ENCODE data around the gene FCHSD2. TPM values are rescaled to one million over a fixed set of nuclear protein-coding genes. Genes with fewer than 3 reads are reported as not detected.

Gene FCHSD2
- total RNA-seq, 6 experiments from 2014 or later: 10.8 to 25.9 (median 17.8) TPM

DNA sequence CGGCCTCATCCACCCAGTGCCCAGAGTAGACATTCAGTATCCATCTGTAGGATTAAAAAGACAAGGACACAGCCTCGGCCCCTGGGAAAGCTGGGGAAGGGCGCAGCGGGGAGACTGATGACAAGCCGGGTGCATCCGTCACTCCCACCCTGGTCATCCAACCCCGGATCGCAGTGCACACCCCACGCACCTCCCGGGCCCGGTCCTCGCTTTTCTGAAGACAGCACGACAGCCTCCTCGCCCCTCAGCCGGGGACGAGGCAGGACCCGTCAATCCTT, 1.1 kb downstream of the FCHSD2 start:
- ATAC-seq (peak in 3 of 4 donors; percentile 1 to 9 (median 2)), DNase-seq (peak; percentile 55 to 67 (median 56))
- WGBS (ENCODE audit: insufficient coverage, low coverage, low lambda C conversion rate, missing lambda C conversion rate): 0% methylated on average over 4 of the region's 17 CpGs
- intact Hi-C loops (cut with DNase I): no loop called here
- no peaks in the 10 kb centered on the region for H3K27me3 ChIP-seq
- H3K27ac ChIP-seq: peak overlapping the region; percentile 94 to 97 (median 96)
- peaks cover 0 to 51% (median 20%) of the 10 kb centered on the region in 4 donors for H3K4me1 ChIP-seq
- no peaks in the 10 kb centered on the region for H3K36me3 ChIP-seq
- H3K9me3 ChIP-seq: no peaks in the 10 kb centered on the region
- TF ChIP-seq, protein P1, sequence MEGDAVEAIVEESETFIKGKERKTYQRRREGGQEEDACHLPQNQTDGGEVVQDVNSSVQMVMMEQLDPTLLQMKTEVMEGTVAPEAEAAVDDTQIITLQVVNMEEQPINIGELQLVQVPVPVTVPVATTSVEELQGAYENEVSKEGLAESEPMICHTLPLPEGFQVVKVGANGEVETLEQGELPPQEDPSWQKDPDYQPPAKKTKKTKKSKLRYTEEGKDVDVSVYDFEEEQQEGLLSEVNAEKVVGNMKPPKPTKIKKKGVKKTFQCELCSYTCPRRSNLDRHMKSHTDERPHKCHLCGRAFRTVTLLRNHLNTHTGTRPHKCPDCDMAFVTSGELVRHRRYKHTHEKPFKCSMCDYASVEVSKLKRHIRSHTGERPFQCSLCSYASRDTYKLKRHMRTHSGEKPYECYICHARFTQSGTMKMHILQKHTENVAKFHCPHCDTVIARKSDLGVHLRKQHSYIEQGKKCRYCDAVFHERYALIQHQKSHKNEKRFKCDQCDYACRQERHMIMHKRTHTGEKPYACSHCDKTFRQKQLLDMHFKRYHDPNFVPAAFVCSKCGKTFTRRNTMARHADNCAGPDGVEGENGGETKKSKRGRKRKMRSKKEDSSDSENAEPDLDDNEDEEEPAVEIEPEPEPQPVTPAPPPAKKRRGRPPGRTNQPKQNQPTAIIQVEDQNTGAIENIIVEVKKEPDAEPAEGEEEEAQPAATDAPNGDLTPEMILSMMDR (IDR thresholded peaks at IDR 0.05): no peak
- TF ChIP-seq POLR2A (IDR thresholded peaks at IDR 0.05): no peak
- peak overlapping the region; percentile 75 to 86 (median 84) for H3K4me3 ChIP-seq

- ATAC-seq (peak in 3 of 4 donors; percentile 5 to 25 (median 8)), DNase-seq (peak; percentile 50 to 71 (median 68))
- intact Hi-C loops (cut with DNase I): no loop called here
- Histone ChIP-seq H3K36me3 (no peaks in the 10 kb centered on the region), H3K27ac (peak overlapping the region; percentile 94 to 97 (median 96)), H3K4me1 (peaks cover 0 to 51% (median 23%) of the 10 kb centered on the region in 4 donors), H3K27me3 (no peaks in the 10 kb centered on the region), H3K4me3 (peak overlapping the region; percentile 75 to 86 (median 84)), H3K9me3 (no peaks in the 10 kb centered on the region)
- 4% methylated on average over 26 of the region's 26 CpGs for WGBS (ENCODE audit: insufficient coverage, low coverage, low lambda C conversion rate, missing lambda C conversion rate)
- TF ChIP-seq POLR2A (IDR thresholded peaks at IDR 0.05): no peak
- TF ChIP-seq, protein P1 (IDR thresholded peaks at IDR 0.05): no peak
Observed at GRCh38 chr11:73140213-73141030, 1.7 kb downstream of the FCHSD2 start.

DNA sequence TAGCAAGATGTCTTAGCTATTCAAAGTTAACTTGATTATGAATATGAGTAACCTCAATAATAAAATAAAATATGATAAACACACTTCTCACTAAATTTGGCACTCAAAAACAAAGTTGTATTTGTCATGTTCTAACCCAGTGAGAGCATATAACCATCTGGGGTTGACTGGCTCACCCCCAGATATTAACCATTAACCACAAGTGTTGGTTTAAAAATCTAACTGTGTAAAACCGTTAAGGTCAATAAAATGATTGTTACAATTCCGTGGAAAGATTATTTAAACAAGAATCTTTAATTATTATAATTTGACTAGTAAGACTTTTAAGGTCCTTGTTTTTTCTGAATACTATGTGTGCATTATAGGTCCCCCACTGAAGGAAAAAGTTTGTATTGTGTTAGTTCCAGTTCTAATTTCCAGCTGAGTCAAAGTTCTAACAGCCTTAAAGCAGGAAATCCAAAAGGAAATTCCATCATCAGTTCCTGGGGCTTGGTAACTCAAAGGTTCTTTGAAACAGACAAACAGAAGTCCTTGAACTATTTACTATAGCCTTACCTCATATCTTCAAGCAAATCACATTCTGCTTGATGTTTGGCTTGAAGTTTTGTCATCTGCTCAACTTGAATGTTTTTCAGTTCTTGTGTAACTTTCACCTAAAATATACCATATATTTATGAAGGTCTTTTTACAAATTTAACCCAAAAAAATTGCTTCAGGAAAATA, 2.5 kb downstream of the FCHSD2 start:
- Histone ChIP-seq H3K9me3 (no peaks in the 10 kb centered on the region), H3K27me3 (no peaks in the 10 kb centered on the region), H3K4me1 (peaks cover 0 to 51% (median 23%) of the 10 kb centered on the region in 4 donors), H3K36me3 (no peaks in the 10 kb centered on the region), H3K4me3 (peak overlapping the region; percentile 75 to 86 (median 84)), H3K27ac (peak overlapping the region; percentile 94 to 97 (median 96))
- DNase-seq (no peak), ATAC-seq (peak in 1 of 4 donors; percentile 4)
- intact Hi-C loops (cut with DNase I): no loop called here
- TF ChIP-seq POLR2A (IDR thresholded peaks at IDR 0.05): no peak
- TF ChIP-seq, protein P1 (IDR thresholded peaks at IDR 0.05): no peak
- 7% methylated on average over 2 of the region's 2 CpGs for WGBS (ENCODE audit: insufficient coverage, low coverage, low lambda C conversion rate, missing lambda C conversion rate)

DNA sequence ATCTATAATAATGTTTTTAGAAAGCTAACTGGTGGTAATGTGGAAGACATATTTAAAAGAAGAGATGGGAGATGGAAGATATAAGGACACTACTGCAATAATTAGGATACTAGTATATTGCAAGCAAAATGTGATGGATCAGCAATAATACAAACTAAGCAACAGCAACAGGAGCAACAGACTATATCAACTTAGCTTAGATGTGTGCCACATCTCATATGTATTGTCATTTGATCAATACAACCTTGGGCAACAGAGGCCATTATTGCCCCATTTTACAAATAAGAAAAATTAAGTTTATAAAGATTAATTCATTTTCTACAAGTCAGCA, 4.2 kb downstream of the FCHSD2 start:
- DNase-seq (no peak), ATAC-seq (no peak)
- Histone ChIP-seq H3K27ac (peak overlapping the region in 1 of 3 donors; percentile 97), H3K36me3 (peaks cover 0 to 7% (median 0%) of the 10 kb centered on the region in 4 donors), H3K9me3 (no peaks in the 10 kb centered on the region), H3K4me1 (peaks cover 0 to 41% (median 20%) of the 10 kb centered on the region in 4 donors), H3K4me3 (no peak overlapping the region), H3K27me3 (no peaks in the 10 kb centered on the region)
- intact Hi-C loops (cut with DNase I): no loop called here
- TF ChIP-seq POLR2A (IDR thresholded peaks at IDR 0.05): no peak
- TF ChIP-seq, protein P1 (IDR thresholded peaks at IDR 0.05): no peak
